Neuron (in vitro differentiated cells): ENCODE measurements around the gene DRG2.

Experiments used
- H2AFZ ChIP-seq: one replicate; pipeline ENCODE4 v1.6.1; 2013; ENCODE audit warnings: low read depth, mild to moderate bottlenecking, inconsistent platforms, low read length, moderate library complexity
- H3K27me3 ChIP-seq: one replicate; pipeline ENCODE4 v1.6.1; 2013; ENCODE audit warnings: low read length; ENCODE audit not compliant: insufficient read depth
- H3K36me3 ChIP-seq: one replicate; pipeline ENCODE4 v1.6.1; 2013; ENCODE audit warnings: low read length; ENCODE audit not compliant: insufficient read depth
- H3K4me1 ChIP-seq: one replicate; pipeline ENCODE4 v1.6.1; 2013; ENCODE audit warnings: low read length; ENCODE audit not compliant: insufficient read depth
- H3K4me3 ChIP-seq: 2 replicates; pipeline ENCODE4 v1.5.1; 2013; ENCODE audit warnings: mild to moderate bottlenecking, low read length, moderate library complexity
- H3K9me3 ChIP-seq: one replicate; pipeline ENCODE4 v1.6.1; 2013; ENCODE audit warnings: low read length

DRG2 gene

DNA sequence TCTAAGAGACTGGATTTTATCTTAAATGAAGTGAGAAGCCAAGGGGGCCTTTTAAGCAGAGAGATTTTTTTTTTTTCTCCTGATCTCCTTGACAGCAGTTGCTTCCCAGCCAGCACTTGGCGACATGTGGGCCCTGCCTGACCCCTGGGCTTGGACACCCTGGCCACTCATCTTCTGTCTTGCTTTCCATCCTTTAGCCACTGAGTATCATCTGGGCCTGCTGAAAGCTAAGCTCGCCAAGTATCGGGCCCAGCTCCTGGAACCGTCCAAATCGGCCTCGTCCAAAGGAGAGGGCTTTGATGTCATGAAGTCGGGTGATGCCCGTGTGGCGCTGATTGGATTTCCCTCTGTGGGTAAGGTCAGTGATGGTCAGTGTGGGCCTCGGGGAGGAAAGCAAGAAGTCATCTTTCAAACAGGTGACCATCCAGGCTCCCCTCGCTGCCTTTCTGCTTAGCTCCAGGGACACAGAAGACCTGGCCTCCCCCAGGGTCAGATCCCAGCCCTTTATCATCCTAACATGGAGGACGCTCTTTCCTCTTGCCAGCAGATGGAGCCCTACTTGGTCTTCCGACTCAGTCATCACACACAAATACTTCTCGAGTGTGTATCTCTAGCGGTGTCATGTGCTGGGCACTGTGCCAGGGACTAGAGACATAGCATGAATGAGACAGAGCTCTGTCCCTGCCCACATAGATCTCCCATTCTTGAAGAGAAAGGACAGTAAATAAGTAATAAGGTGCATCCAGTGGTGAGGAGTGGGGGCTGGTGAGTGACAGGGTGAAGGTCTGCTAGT is 6.1 kb downstream of the DRG2 start:
- Histone ChIP-seq H2AFZ (no peak overlapping the region), H3K4me3 (no peak overlapping the region), H3K4me1 (no peaks in the 10 kb centered on the region), H3K27me3 (no peaks in the 10 kb centered on the region), H3K36me3 (peaks cover 44% of the 10 kb centered on the region), H3K9me3 (no peaks in the 10 kb centered on the region)

DNA sequence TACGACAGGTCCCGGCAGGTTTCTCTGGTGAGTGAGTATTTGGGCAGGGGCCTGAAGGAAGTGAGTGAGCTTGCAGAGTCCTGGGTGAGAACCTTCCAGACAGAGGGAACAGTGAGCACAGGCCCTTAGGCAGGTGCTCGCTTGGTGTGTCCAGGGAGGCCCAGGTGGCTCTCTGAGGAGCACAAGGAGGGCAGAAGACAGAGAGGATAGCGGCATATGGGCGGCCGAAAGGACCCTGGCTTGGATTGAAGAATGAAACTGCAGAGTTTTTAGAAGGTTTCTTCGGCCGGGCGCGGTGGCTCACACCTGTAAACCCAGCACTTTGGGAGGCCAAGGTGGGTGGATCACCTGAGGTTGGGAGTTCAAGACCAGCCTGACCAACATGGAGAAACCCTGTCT is 6.7 kb downstream of the DRG2 start:
- Histone ChIP-seq H3K4me3 (no peak overlapping the region), H3K36me3 (peaks cover 49% of the 10 kb centered on the region), H3K27me3 (no peaks in the 10 kb centered on the region), H3K4me1 (no peaks in the 10 kb centered on the region), H2AFZ (no peak overlapping the region), H3K9me3 (no peaks in the 10 kb centered on the region)

- H3K36me3 ChIP-seq = peaks cover 63% of the 10 kb centered on the region
- H3K9me3 ChIP-seq = no peaks in the 10 kb centered on the region
- H3K27me3 ChIP-seq = no peaks in the 10 kb centered on the region
- H2AFZ ChIP-seq = no peak overlapping the region
- H3K4me1 ChIP-seq = no peaks in the 10 kb centered on the region
- H3K4me3 ChIP-seq = no peak overlapping the region
These were observed 11.8 kb downstream of the DRG2 start for GRCh38 chr17:18099516-18099915.

DNA sequence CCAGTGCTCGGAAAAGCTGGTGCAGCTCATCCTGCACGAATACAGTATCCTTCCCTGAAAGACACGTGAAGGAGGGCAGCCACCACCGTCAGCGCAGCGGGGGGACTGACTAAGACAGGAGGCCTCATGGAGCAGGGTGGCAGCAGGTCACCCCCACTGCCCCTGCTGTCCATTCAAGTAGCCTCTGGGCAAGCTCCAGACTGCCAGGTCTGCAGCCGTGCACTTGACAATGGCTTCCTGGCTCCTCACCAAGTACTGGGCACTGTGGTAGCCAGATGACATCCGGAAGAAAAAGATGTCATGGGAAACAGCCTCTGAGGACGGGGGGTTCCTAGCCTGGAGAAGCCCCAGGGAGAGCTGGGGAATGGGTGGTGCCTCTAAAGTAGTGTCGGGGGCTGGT is 12.9 kb downstream of the DRG2 start:
- Histone ChIP-seq H3K4me3 (no peak overlapping the region), H2AFZ (no peak overlapping the region), H3K9me3 (no peaks in the 10 kb centered on the region), H3K4me1 (no peaks in the 10 kb centered on the region), H3K36me3 (peaks cover 64% of the 10 kb centered on the region), H3K27me3 (no peaks in the 10 kb centered on the region)

- Histone ChIP-seq H2AFZ (no peak overlapping the region), H3K27me3 (no peaks in the 10 kb centered on the region), H3K4me3 (no peak overlapping the region), H3K36me3 (peaks cover 58% of the 10 kb centered on the region), H3K4me1 (no peaks in the 10 kb centered on the region), H3K9me3 (no peaks in the 10 kb centered on the region)
These were observed 14.1 kb downstream of the DRG2 start for GRCh38 chr17:18101828-18102227.

- peaks cover 57% of the 10 kb centered on the region for H3K36me3 ChIP-seq
These were observed 14.9 kb downstream of the DRG2 start for GRCh38 chr17:18102640-18103039.

GRCh38 chr17:18105027-18105426 is 17.3 kb downstream of the DRG2 start:
- no peaks in the 10 kb centered on the region for H3K27me3 ChIP-seq
- H3K9me3 ChIP-seq = no peaks in the 10 kb centered on the region
- peaks cover 19% of the 10 kb centered on the region for H3K4me1 ChIP-seq
- no peak overlapping the region for H3K4me3 ChIP-seq
- no peak overlapping the region for H2AFZ ChIP-seq
- peaks cover 37% of the 10 kb centered on the region for H3K36me3 ChIP-seq

More at GRCh38 chr17:18102640-18103039, 14.9 kb downstream of the DRG2 start:
- Histone ChIP-seq H2AFZ (no peak overlapping the region), H3K9me3 (no peaks in the 10 kb centered on the region), H3K4me1 (no peaks in the 10 kb centered on the region), H3K4me3 (no peak overlapping the region), H3K27me3 (no peaks in the 10 kb centered on the region)

- Histone ChIP-seq H3K27me3 (no peaks in the 10 kb centered on the region), H3K9me3 (no peaks in the 10 kb centered on the region)
These were observed 17.8 kb downstream of the DRG2 start for GRCh38 chr17:18105595-18105994.

DNA sequence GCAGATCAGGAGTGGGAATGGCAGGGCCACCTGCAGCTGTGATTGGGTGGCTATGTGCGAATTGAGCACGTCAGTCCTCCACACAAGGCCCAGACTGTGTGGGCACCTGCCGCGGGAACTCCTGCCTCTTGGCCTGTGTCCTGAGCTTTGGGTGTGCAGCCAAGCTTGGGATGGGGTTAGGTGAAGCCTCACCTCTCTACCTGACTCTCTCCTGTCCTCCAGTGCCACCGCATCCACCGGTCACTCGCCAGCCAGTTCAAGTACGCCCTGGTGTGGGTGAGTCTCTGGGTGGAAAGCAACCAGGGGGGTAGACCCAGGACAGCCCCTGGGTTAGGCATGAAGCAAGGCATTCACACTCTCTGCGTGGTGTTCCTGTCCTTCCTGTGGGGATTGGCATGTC is 18.5 kb downstream of the DRG2 start:
- Histone ChIP-seq H3K27me3 (no peaks in the 10 kb centered on the region), H3K36me3 (peaks cover 28% of the 10 kb centered on the region), H2AFZ (no peak overlapping the region), H3K4me3 (no peak overlapping the region), H3K4me1 (peaks cover 23% of the 10 kb centered on the region), H3K9me3 (no peaks in the 10 kb centered on the region)

More at GRCh38 chr17:18105595-18105994, 17.8 kb downstream of the DRG2 start:
- peaks cover 23% of the 10 kb centered on the region for H3K4me1 ChIP-seq
- no peak overlapping the region for H3K4me3 ChIP-seq
- H2AFZ ChIP-seq = no peak overlapping the region
- H3K36me3 ChIP-seq = peaks cover 31% of the 10 kb centered on the region

GRCh38 chr17:18107061-18107790 is 19.5 kb downstream of the DRG2 start:
- H3K36me3 ChIP-seq = peaks cover 19% of the 10 kb centered on the region
- H3K27me3 ChIP-seq = no peaks in the 10 kb centered on the region

GRCh38 chr17:18107971-18108370 is 20.2 kb downstream of the DRG2 start:
- peaks cover 16% of the 10 kb centered on the region for H3K36me3 ChIP-seq
- no peaks in the 10 kb centered on the region for H3K27me3 ChIP-seq
- H2AFZ ChIP-seq = no peak overlapping the region
- no peaks in the 10 kb centered on the region for H3K9me3 ChIP-seq
- H3K4me3 ChIP-seq = no peak overlapping the region
- peaks cover 26% of the 10 kb centered on the region for H3K4me1 ChIP-seq

More at GRCh38 chr17:18107061-18107790, 19.5 kb downstream of the DRG2 start:
- H3K4me1 ChIP-seq = peaks cover 26% of the 10 kb centered on the region
- no peaks in the 10 kb centered on the region for H3K9me3 ChIP-seq
- H2AFZ ChIP-seq = no peak overlapping the region
- no peak overlapping the region for H3K4me3 ChIP-seq

- Histone ChIP-seq H3K4me1 (peaks cover 26% of the 10 kb centered on the region), H3K4me3 (no peak within 1 kb of the TSS), H3K27me3 (no peaks in the 10 kb centered on the region), H3K9me3 (no peaks in the 10 kb centered on the region), H2AFZ (no peak within 1 kb of the TSS), H3K36me3 (peaks cover 16% of the 10 kb centered on the region)
These were observed 20.9 kb downstream of the DRG2 start, which contains the start of gene MYO15A for GRCh38 chr17:18108401-18109312. TSS of gene MYO15A (plus strand) at chr17:18108756. CDS start at chr17:18118801, 10,045 bp downstream.
